HG03469 (cell line): ENCODE results near the gene SLC9A3.

Experiments used
- ATAC-seq: cut with Tn5 transposase; IDR thresholded peaks from one replicate; pipeline ENCODE4 v1.9.1; 2021; ENCODE audit warnings: mild to moderate bottlenecking, moderate library complexity, moderate number of reproducible peaks; ENCODE audit not compliant: unreplicated experiment

The SLC9A3 gene

DNA sequence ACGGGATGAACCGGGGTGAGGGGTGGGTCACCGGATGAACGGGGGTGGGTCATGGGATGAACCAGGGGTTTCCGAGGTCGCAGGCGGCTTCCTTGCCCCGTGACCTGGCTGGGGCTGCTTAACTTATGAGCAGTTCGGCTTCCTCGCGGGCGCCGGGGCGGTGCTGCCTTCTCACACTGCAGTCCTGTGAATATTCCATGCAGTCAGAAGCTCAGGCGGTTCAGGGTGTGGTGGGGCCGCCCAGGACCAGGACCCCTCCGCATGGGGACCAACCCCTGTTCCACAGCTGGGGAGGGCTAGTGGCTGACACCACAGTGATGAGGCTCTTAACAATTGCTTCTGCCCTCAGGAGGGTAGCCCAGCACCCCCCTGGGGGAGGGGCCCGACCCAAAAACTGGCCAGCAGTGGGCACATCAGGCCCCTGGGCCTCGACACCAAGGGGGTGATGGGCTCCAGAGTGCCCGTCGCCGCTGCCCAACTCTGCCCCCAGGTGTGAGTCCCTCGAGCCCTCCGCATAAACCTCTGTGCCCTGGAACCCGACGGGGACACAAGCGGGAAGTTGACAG, 30.9 kb upstream of the SLC9A3 start:
- ATAC-seq: no peak

DNA sequence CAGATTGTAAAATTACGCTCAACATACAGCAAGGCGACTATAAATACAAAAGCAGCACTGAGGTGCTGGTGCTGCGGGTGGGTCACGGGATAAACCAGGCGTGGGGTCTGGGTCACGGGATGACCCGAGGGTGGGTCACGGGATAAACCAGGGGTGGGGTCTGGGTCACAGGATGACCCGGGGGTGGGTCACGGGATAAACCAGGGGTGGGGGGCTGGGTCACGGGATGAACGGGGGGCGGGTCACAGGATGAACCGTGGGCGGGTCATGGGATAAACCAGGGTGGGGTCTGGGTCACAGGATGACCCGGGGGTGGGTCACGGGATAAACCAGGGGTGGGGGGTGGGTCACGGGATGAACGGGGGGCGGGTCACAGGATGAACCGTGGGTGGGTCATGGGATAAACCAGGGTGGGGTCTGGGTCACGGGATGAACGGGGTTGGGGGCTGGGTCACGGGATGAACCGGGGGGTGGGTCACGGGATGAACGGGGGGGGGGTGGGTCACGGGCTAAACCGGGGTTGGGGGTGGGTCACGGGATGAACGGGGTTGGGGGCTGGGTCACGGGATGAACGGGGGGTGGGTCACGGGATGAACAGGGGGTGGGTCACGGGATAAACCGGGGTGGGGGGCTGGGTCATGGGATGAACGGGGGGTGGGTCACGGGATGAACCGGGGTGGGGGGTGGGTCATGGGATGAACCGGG, 30.2 kb upstream of the SLC9A3 start:
- no peak for ATAC-seq

DNA sequence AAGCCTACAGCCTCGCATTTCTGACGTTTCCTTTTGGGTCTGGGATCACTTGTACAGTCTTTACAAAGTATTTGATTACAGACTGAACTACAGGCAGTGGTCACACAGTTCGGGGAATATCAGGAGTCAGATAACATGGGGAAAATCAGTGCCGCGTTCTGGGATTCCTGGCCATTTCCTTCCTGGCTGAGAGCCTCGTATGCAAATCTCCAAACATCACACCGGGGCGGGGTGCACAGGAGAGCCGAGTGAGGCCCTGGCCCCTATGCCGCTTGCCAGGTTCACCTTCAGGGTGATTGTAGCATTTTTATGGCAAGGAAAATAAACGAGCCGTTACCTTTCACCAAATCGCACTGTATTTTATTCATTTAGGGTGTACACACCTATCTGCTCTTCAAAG, 29.6 kb upstream of the SLC9A3 start:
- no peak for ATAC-seq

DNA sequence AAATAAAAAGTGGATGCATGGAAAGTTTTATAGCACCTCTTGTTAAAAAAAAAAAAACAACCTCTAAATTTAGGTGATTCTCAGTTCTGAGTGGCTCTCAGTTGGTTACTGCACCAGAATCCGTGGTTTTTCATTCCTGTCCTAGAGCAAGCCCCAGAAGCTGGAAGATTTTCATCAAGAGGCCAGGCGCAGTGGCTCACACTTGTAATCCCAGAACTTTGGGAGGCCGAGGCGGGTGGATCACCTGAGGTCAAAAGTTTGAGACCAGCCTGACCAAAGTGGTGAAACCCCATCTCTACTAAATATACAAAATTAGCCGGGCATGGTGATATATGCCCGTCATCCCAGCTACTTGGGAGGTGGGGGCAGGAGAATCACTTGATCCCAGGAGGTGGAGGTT, 27.2 kb upstream of the SLC9A3 start:
- no peak for ATAC-seq

DNA sequence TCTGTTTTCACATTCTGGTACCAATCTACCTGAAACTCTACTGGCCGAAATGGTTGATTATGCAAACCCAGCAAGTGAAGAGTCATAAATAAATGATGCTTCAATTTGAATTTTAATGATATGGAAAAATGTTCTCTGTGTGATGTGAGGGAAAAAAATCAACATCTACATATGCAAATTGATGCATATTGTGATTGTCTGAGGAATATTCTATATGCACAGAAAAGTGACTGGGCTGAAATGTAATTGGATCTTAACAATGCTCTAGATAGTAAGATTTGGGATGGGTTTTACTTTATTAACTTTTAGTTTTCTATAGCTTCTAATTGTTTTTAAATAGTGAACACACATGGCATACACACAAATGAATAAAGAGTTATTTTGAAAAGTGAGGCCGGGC, 25.0 kb upstream of the SLC9A3 start:
- no peak for ATAC-seq

DNA sequence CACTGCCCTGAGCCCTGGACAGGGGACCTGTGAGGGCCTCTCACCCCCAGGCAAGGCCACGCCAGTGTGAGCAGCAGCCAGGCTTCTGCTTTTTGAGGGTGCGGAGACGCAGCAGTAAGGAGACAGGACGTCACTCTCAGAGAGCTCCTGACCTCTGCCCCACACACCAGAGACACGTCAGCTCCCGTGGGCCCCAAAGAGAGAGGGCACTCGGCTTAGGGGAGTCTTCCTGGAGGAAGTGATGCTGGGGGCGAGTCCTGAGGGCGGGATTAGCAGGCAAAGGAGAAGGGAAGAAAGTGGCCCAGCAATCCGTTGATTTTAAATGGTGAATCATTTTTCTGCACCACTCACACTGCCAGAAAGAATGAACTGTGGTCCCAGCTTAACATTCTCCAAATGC, 24.0 kb upstream of the SLC9A3 start:
- ATAC-seq: no peak

DNA sequence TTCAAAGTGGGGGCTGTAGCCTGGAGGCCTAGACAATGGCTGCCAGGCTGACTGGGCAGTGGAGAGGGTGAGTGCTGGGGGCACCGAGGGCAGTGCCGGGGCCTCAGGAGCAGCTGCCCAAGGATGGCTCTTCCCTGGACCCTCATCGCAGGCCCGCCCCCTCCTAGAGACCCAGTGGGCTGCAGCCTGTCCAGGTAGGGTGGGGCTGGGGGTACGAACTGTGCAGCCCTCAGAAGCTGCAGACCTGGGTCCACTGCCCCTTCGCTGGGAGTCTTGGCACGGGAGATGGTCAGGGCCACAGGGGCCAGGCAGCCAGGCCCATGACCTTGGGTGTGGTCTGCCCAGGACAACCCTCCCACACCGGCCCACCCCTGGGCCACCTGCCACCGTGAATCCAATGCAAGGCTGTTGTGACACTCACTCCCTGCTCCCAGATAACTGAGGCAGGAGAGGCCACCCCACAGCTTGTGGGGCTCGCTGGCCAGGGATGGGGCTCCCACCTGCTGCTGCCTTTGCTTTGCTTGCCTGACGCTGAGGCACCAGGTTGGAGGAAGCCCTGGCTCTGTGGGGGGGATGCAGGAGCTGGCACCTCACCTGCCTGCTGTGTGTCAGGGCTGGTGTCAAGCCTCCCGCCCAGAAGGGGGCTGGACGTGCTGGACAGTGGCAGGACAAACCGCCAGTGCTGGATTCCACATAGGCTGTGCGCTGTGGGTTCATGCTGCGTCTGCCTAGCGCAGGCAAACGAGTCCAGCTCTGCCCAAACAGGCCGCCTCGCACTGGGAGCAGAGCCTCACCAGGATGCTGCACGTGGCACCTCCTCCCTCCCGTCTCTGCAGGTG, 23.1 kb upstream of the SLC9A3 start:
- no peak for ATAC-seq

DNA sequence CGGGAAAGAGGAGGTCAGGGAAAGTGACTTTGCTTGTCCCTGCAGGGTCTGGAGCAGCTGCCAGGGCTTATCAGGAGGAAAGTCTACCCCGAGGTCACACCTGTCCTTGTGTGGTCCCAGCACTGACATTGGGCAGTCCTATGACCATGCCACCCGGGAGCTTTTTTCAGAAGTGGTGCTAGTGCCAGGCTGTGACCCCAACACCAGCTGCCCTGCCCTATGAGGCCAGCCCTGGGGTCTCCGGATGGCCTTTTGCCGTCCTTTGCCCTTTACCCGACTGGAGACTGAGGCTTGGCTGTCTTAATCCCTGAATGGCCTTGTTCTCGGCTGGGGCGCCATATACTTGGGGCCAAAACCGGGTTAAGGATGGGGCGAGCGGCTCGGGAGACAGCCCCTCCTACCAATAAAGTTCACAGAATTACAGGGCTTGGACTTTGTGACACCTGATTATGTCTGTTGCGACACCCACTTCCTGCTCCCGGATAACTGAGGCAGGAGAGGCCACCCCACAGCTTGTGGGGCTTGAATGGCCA, 22.2 kb upstream of the SLC9A3 start:
- no peak for ATAC-seq

DNA sequence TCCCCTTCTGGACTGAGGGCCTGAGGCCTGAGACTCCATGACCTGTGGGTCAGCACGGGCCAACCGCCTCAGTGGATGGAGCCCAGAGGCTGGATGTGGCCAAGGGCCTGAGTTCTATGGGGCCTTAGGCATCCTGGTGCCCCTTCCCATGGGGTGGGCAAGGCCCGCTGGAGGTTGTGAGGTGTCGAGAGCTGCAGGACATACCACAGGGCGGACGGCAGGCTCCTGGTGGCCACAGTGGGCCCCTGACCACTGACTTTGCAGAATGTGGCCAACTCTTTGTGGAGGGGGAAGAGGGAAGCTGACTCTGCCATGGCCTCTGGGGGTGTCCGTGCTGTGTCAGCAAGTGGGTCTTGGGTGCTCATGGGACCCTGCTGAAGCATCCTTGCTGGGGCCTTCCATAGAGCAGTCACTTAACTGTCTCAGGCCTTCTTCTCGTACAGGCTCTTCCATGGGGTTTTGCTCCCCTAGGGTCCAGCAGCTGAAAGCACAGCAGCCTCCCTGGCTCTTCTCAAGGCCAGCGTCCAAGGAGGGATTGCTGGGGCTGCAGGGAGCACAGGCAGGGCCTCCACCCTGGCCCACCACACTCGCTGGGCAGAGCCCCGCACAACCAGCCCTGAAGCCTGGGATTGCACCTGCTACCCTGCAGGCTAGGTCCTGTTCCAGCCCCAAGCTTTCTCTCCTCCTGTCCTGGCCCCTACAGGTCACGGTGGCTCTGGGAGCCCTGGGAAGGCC, 21.6 kb upstream of the SLC9A3 start:
- no peak for ATAC-seq

DNA sequence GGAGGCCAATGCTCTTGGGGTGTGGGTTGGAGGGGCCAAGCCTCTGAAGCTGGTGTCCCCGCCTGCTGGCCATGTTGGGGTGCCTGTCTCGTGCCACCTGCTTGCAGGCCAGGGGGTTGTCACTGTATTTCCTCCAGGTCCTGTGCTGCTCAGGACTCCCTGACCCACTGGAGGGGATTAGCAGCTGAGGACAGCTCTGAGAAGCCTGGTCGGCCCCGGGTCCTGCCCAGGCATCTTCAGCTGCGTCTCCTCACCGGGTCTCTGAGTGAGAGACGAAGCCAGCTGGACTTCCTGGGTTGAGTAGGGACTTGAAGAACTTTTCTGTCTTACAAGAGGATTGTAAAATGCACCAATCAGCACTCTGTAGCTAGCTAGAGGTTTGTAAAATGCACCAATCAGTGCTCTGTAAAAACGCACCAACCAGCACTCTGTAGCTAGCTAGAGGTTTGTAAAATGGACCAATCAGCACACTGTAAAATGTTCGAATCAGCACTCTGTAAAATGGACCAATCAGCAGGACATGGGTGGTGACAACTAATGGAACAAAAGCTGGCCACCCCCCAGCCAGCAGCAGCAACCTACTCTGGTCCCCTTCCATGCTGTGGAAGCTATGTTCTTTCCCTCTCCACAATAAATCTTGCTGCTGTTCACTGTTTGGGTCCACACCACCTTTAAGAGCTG, 20.6 kb upstream of the SLC9A3 start:
- no peak for ATAC-seq

DNA sequence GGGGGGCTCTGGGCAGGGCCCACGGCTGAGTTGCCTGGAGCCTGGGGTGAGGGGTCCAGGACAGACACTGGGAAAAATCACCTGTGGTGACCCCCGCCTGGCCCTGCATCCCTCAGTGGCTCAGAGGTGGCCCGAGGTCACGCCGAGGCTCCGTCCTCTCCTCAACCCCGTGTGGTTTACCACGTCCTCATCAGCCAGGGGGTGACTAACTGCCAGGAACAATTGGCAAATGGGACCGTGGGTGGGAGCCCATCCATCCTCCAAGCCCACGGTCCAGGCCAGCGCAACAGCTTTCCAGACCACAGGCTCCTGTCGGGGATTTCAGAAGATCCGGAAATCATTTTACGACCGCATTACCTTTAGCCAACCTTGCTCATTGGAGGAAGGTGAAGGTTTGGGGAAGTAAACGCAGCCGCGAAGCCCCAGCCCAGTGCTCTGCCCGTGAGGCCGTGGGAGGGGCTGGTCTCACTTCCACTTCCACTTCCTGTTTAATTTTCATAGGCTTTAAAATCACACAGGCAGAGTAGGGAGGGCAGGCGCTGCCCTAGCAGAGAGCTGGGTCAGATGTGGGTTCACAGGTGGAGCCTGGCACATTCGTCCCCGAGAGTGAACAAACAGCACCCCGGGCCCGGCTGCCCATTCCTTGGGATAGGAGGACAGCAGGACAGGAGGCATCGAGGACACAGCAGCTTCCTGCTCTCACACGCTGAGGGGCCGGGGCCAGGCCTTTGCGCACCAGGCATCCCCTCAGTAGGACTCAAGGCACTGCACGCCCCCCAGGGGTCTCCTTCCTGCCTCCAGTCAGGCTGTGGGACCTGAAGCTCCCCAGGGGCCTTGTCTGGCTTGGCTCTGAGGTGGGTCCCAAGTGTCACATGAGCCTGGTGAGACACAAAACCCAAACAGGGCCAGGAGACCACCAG, 19.8 kb upstream of the SLC9A3 start:
- peak; percentile 82 for ATAC-seq

DNA sequence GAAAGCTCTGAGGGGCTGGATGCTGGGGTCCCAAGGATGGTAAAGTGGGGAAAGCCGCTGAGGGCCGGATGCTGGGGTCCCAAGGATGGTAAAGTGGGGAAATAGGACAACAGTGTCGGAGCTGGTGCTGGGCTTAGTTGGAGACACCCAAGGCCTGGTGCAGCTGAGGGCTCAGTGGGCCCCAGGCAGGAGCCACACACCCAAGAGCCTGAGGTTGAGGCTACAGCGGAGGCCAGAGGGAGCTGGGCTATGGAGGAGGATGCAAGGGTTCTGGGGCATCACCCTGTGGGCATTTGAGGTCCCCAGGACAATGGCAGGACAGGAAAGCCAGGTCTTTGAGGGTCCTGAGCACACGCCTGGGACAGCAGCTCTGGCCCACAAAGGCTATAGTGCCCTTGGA, 19.1 kb upstream of the SLC9A3 start:
- no peak for ATAC-seq

DNA sequence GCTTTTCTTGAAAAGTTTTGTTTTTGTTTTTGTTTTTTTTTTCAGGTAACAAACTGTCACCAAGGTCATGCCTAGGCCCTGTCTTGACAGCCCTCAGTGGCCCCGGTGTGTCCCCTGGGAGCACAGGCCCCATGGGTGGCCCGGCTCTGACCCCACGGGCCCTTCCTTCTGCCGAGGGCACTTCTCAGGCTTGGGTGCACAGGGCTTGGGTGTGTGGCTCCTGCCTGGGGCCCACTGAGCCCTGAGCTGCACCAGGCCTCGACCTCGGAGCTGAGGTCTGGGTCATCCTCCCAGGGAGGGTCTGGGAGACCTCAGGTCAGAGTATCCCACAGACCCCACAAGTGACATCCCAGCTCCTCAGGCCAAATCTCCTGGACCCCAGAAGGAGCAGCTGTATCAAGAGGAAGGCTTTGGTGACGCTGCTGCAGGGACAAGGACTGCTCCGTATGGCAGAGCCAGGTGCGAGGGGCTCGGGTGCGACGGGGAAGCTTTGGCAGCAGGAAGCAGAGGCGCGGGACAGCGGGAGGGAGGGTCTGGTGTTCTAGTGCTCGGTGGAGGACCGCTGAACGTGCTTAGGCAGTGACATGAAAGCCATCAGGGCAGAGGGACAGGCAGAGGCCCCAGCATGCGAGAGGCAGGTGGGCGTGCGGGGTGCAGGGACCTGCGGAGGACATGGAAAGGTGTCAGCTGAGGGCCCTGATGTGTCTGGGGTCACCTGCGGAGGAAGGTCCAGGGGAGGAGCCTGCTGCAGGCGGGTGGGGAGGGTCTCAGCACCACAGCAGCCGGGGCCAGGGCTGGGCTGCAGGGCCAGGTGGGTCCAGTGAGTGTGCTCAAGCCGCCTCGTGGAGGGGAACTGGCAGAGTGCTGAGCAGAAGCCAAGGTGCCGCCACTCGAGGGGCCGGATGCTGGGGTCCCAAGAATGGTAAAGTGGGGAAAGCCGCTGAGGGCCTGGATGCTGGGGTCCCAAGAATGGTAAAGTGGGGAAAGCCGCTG, 18.4 kb upstream of the SLC9A3 start:
- no peak for ATAC-seq

DNA sequence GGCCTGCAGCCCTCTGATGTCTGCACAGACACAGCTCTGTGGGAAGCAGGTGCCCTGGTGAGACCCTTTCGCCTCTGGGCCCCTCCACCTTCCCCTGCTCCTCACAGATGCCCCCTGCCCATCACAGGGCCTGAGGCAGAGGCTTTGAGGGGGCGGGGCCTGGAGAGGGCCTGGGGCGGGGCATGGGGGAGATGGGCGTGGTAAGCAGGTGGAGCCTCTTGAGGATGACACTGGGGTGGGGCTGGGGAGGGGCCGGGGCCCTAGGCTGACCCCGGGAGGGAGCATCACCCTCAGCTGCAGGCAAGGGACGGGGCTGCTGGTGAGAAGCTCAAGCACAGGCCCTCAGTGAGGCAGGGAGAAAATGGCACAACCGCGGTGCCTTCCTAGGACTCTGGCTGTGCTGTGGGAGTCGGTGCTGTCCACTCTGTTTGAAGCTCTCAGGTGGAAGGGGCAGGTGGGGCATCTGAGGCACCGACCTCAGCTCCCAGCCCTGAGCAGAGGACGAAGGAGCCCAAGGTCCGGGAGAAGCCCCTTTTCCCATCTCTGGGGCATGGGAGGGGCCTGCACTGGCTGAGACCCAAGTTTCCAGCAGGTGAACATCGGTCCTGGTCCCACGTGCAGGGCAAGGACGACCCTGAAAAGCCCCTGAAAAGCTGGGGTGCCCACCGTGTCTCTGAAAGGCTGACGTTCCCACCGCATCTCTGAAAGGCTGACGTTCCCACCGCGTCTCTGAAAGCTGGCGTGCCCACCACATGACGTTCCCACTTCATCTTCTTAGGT, 17.5 kb upstream of the SLC9A3 start:
- no peak for ATAC-seq

DNA sequence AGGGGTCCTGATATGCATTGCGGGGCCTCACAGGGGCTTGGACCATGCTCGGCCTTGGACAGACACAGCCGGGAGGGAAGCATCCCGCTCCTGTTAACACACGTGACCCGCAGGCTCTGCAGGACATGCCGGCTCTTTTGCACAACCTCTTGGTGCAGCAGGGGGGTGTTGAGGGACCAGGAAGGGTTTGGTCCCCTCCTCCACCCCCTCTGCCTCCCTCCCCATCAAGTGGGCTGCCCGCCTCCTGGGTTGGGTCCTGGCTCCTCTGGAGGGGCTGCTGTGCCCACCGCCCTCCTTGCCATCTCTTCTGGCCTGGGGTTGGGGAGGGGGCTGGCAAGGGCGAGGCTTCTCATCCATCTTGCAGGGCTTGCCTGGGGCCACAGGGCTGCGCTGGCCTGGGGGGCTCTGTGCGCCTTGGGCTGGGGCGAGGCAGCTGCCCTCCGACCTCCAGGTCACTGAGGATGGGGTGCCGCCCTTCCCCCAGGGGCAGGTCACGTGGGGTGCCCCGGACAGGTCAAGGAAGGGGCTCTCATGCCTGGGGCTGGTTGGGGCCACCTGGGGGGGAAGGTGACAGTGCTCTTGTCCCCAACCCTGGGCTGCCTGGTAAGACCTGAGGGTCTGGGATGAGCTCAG, 16.8 kb upstream of the SLC9A3 start:
- no peak for ATAC-seq

DNA sequence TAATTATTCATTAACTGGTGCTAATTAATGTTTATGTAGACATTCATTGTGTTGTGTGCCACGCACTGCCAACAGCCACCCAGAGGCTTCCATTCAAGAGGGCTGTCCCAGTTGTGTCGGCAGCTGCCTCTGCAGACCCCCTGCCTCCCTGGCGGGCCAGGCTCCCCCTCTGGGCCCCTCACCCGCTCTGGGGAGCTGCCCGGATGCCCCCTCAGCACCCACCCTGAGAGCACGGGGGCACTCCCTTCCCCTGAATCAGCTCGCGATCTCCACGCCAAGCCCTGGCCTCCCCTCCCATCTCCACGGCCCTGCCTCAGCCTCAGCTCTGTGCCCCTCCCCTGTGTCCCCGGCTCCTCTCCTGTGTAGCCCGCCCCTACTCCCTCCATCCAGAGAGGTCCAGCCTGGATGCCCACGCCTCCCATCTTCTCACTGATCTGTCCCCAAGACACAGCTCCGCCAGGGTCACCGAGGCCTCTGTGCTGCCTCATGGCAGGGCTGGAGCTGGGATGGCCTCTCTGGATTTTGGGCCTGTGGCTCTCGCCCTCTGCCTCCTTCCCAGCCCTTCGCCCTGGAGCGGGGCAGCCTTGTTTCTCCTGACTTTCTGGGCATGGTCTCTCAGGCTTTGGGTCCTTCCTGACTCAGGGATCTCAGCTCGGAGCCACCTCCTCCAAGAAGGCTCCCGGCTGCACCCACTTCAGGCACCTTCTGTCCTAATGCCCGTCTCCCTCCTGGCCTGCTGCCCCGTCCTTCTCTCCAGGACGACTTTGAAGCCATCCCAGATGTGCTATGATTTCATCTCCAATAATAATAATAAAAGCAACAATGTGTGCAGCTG, 16.0 kb upstream of the SLC9A3 start:
- no peak for ATAC-seq
